ENCODE data around the gene MINPP1. TPM values are rescaled to one million over a fixed set of nuclear protein-coding genes. Genes with fewer than 3 reads are reported as not detected.

The MINPP1 gene
- total RNA-seq, 1 experiment from 2014 or later = 14.3 TPM

DNA sequence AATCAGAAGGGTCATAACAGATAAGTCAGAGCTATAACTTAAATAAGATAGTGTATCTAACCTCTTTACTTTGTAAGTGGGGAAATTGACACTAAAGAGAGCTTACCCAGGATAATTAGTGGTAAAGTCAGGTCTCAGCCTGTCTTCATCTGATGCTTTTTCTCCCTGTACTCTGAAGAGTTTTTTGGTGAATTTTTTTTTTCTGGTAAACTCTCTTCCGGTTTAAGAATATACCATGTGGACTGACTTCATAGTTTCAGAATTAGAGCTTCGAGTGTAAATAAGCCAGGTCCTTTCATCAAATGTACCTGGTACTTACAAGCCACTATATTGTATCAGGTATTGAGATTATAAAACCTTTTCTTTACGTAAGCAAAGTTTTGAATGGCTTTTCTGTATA is 6.8 kb downstream of the MINPP1 start:
- ChIA-PET CTCF (no interaction called here), POLR2A (ENCODE audit: unreplicated experiment) (no interaction called here)
- intact Hi-C loops (cut with micrococcal nuclease) = no loop called here
- Histone ChIP-seq H3K27ac (ENCODE audit: low read length) (no peak overlapping the region), H2AFZ (ENCODE audit: low read length) (no peak overlapping the region), H3K9me3 (ENCODE audit: low read length) (no peaks in the 10 kb centered on the region), H3K4me1 (ENCODE audit: insufficient read depth, low read length) (peaks cover 14% of the 10 kb centered on the region), H3K79me2 (ENCODE audit: low read length) (peaks cover 18% of the 10 kb centered on the region), H3K27me3 (ENCODE audit: low read length) (no peaks in the 10 kb centered on the region), H3K4me2 (ENCODE audit: low read length) (no peak overlapping the region), H3K4me3 (ENCODE audit: low read length) (no peak overlapping the region), H3F3A (ENCODE audit: low read length, unreplicated experiment) (no peaks in the 10 kb centered on the region), H4K20me1 (ENCODE audit: low read length) (no peaks in the 10 kb centered on the region), H3K9me2 (replicated peaks; ENCODE audit: low read length) (no peaks in the 10 kb centered on the region), H3K36me3 (ENCODE audit: low read depth, low read length) (0 out of 2 replicates have a peak, but pooled peaks cover 13% of the 10 kb centered on the region), H3K9ac (ENCODE audit: low read length) (no peak overlapping the region)
- no TSS peak for BruUV-seq (replicated peaks)
- ATAC-seq (no peak), DNase-seq (no peak)
- TF ChIP-seq EZH2phosphoT487 (IDR thresholded peaks at IDR 0.05; ENCODE audit: borderline replicate concordance, low read length) (no peak), EZH2 (IDR thresholded peaks at IDR 0.05; ENCODE audit: low read length, unreplicated experiment) (no peak)
- TF ChIP-seq, protein P1, sequence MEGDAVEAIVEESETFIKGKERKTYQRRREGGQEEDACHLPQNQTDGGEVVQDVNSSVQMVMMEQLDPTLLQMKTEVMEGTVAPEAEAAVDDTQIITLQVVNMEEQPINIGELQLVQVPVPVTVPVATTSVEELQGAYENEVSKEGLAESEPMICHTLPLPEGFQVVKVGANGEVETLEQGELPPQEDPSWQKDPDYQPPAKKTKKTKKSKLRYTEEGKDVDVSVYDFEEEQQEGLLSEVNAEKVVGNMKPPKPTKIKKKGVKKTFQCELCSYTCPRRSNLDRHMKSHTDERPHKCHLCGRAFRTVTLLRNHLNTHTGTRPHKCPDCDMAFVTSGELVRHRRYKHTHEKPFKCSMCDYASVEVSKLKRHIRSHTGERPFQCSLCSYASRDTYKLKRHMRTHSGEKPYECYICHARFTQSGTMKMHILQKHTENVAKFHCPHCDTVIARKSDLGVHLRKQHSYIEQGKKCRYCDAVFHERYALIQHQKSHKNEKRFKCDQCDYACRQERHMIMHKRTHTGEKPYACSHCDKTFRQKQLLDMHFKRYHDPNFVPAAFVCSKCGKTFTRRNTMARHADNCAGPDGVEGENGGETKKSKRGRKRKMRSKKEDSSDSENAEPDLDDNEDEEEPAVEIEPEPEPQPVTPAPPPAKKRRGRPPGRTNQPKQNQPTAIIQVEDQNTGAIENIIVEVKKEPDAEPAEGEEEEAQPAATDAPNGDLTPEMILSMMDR (conservative IDR thresholded peaks at IDR 0.05; ENCODE audit: low read depth, low read length) = no peak

GRCh38 chr10:87518937-87519336 is 14.2 kb downstream of the MINPP1 start:
- ChIA-PET CTCF (no interaction called here), POLR2A (ENCODE audit: unreplicated experiment) (no interaction called here)
- TF ChIP-seq EZH2 (IDR thresholded peaks at IDR 0.05; ENCODE audit: low read length, unreplicated experiment) (no peak), EZH2phosphoT487 (IDR thresholded peaks at IDR 0.05; ENCODE audit: borderline replicate concordance, low read length) (no peak)
- TF ChIP-seq, protein P1 (conservative IDR thresholded peaks at IDR 0.05; ENCODE audit: low read depth, low read length) = no peak
- no peak for DNase-seq
- H3K9me3 ChIP-seq (ENCODE audit: low read length) = no peaks in the 10 kb centered on the region
- ATAC-seq = no peak
- H3K4me2 ChIP-seq (ENCODE audit: low read length) = no peak overlapping the region
- no peaks in the 10 kb centered on the region for H3K27me3 ChIP-seq (ENCODE audit: low read length)
- H4K20me1 ChIP-seq (ENCODE audit: low read length) = no peaks in the 10 kb centered on the region
- no peaks in the 10 kb centered on the region for H3F3A ChIP-seq (ENCODE audit: low read length, unreplicated experiment)
- H2AFZ ChIP-seq (ENCODE audit: low read length) = no peak overlapping the region
- H3K36me3 ChIP-seq (ENCODE audit: low read depth, low read length) = peaks cover 12% of the 10 kb centered on the region
- H3K79me2 ChIP-seq (ENCODE audit: low read length) = no peaks in the 10 kb centered on the region
- H3K4me3 ChIP-seq (ENCODE audit: low read length) = no peak overlapping the region
- H3K4me1 ChIP-seq (ENCODE audit: insufficient read depth, low read length) = no peaks in the 10 kb centered on the region
- BruUV-seq (replicated peaks) = no TSS peak
- no peaks in the 10 kb centered on the region for H3K9me2 ChIP-seq (replicated peaks; ENCODE audit: low read length)
- H3K27ac ChIP-seq (ENCODE audit: low read length) = no peak overlapping the region
- no peak overlapping the region for H3K9ac ChIP-seq (ENCODE audit: low read length)
- intact Hi-C loops (cut with micrococcal nuclease) = no loop called here

DNA sequence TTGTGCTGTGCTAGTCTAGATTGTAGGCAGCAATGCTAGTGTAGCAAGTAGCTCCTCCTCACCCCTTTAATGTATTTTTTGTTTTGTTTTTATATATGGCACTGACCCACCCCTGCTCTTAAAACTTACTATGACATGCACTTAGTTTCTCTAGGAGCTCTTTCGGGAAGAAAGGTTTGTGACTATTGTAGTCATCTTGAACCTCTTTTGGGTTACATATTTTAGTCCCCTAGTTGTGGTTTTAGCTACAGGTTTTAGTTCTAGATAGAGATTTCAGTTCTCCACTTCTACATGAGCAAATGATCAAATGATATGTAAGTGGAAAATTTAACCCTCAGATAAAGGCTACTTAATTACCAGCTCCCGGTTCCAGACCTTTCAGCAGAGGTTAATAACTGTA is 14.9 kb downstream of the MINPP1 start:
- Histone ChIP-seq H4K20me1 (ENCODE audit: low read length) (no peaks in the 10 kb centered on the region), H3K36me3 (ENCODE audit: low read depth, low read length) (peaks cover 9% of the 10 kb centered on the region), H3K9ac (ENCODE audit: low read length) (no peak overlapping the region), H3K4me1 (ENCODE audit: insufficient read depth, low read length) (no peaks in the 10 kb centered on the region), H3K9me2 (replicated peaks; ENCODE audit: low read length) (no peaks in the 10 kb centered on the region), H3F3A (ENCODE audit: low read length, unreplicated experiment) (no peaks in the 10 kb centered on the region), H3K9me3 (ENCODE audit: low read length) (no peaks in the 10 kb centered on the region), H3K27me3 (ENCODE audit: low read length) (no peaks in the 10 kb centered on the region), H2AFZ (ENCODE audit: low read length) (no peak overlapping the region), H3K4me3 (ENCODE audit: low read length) (no peak overlapping the region), H3K79me2 (ENCODE audit: low read length) (no peaks in the 10 kb centered on the region), H3K4me2 (ENCODE audit: low read length) (no peak overlapping the region), H3K27ac (ENCODE audit: low read length) (no peak overlapping the region)
- CTCF ChIA-PET = no interaction called here
- no peak for ATAC-seq
- BruUV-seq (replicated peaks) = no TSS peak
- intact Hi-C loops (cut with micrococcal nuclease) = no loop called here
- POLR2A ChIA-PET (ENCODE audit: unreplicated experiment) = no interaction called here
- TF ChIP-seq EZH2 (IDR thresholded peaks at IDR 0.05; ENCODE audit: low read length, unreplicated experiment) (no peak), EZH2phosphoT487 (IDR thresholded peaks at IDR 0.05; ENCODE audit: borderline replicate concordance, low read length) (no peak)
- TF ChIP-seq, protein P1 (conservative IDR thresholded peaks at IDR 0.05; ENCODE audit: low read depth, low read length) = no peak
- DNase-seq = no peak

All from PC-3 (cell line).